Bronchial epithelial cell (primary cell): Measurements from ENCODE around the gene ERICH6. TPM values are rescaled to one million over a fixed set of nuclear protein-coding genes. Genes with fewer than 3 reads are reported as not detected.
A peak's percentile ranks its signal among the peaks of the same experiment; 100 is the strongest.

Experiments used
- DNase-seq: peaks from one replicate; pipeline ENCODE4 v3.0.0-alpha.2; 2010; ENCODE audit warnings: low read depth
- FAIRE-seq: peaks from 2 replicates; lab custom pipeline; 2011; peaks lifted over from hg19 to GRCh38; lab: Jason Lieb, UNC
- H3K27me3 ChIP-seq: 2 replicates; pipeline ENCODE4 v1.5.1; 2011; ENCODE audit warnings: low read length; ENCODE audit not compliant: control insufficient read depth, insufficient read depth
- H3K36me3 ChIP-seq: 2 replicates; pipeline ENCODE4 v1.5.1; 2011; ENCODE audit warnings: low read length; ENCODE audit not compliant: control insufficient read depth, insufficient read depth
- H3K4me3 ChIP-seq: 2 replicates; pipeline ENCODE4 v1.5.1; 2011; ENCODE audit warnings: mild to moderate bottlenecking, low read depth, low read length, control low read depth
- CTCF ChIP-seq: IDR thresholded peaks from 2 replicates; pipeline ENCODE4 v1.5.1; 2011; ENCODE audit warnings: mild to moderate bottlenecking, moderate library complexity, low read length, control low read depth, inconsistent platforms; ENCODE audit not compliant: insufficient read depth, severe bottlenecking
- total RNA-seq: library from RNA; depleted of rRNA; stranded (reverse); fragments of >200 nt; gene quantifications from 2 replicates; pipeline ENCODE4 v1.2.1, GENCODE V29; 2014

Gene ERICH6
- total RNA-seq, 1 donor from 2014 or later = not detected

GRCh38 chr3:150725548-150725947 lies 21.8 kb upstream of the ERICH6 start:
- no peak for FAIRE-seq
- peak; percentile 38 for TF ChIP-seq CTCF
- Histone ChIP-seq H3K36me3 (no peaks in the 10 kb centered on the region), H3K27me3 (no peaks in the 10 kb centered on the region), H3K4me3 (no peak overlapping the region)
- DNase-seq = peak; percentile 83

GRCh38 chr3:150723946-150724345 lies 20.2 kb upstream of the ERICH6 start:
- peak; percentile 18 for FAIRE-seq
- DNase-seq = no peak

GRCh38 chr3:150722267-150722666 lies 18.5 kb upstream of the ERICH6 start:
- TF ChIP-seq CTCF = no peak
- Histone ChIP-seq H3K4me3 (no peak overlapping the region), H3K27me3 (no peaks in the 10 kb centered on the region), H3K36me3 (no peaks in the 10 kb centered on the region)
- DNase-seq = no peak
- no peak for FAIRE-seq

More at GRCh38 chr3:150723946-150724345, 20.2 kb upstream of the ERICH6 start:
- no peak for TF ChIP-seq CTCF
- Histone ChIP-seq H3K27me3 (no peaks in the 10 kb centered on the region), H3K4me3 (no peak overlapping the region), H3K36me3 (no peaks in the 10 kb centered on the region)

GRCh38 chr3:150721285-150722130 lies 17.8 kb upstream of the ERICH6 start:
- Histone ChIP-seq H3K36me3 (no peaks in the 10 kb centered on the region), H3K4me3 (no peak overlapping the region), H3K27me3 (no peaks in the 10 kb centered on the region)
- FAIRE-seq (no peak), DNase-seq (peak; percentile 69)
- TF ChIP-seq CTCF = peak; percentile 52

- no peak for TF ChIP-seq CTCF
- no peaks in the 10 kb centered on the region for H3K27me3 ChIP-seq
- FAIRE-seq (no peak), DNase-seq (no peak)
- no peaks in the 10 kb centered on the region for H3K36me3 ChIP-seq
- H3K4me3 ChIP-seq = no peak overlapping the region
Measured at GRCh38 chr3:150720444-150720843, 16.7 kb upstream of the ERICH6 start.
